HG03565 (cell line): ENCODE data around the gene NPTXR.
"Not testable (repeated sequence)": the region's sequence is repeated elsewhere in the genome, so short reads cannot be mapped to it uniquely, and the experiment has no call there.

ENCODE experiments used
- ATAC-seq: cut with Tn5 transposase; IDR thresholded peaks from one replicate; pipeline ENCODE4 v1.9.1; 2021; ENCODE audit warnings: mild to moderate bottlenecking, moderate library complexity; ENCODE audit not compliant: unreplicated experiment

The NPTXR gene

DNA sequence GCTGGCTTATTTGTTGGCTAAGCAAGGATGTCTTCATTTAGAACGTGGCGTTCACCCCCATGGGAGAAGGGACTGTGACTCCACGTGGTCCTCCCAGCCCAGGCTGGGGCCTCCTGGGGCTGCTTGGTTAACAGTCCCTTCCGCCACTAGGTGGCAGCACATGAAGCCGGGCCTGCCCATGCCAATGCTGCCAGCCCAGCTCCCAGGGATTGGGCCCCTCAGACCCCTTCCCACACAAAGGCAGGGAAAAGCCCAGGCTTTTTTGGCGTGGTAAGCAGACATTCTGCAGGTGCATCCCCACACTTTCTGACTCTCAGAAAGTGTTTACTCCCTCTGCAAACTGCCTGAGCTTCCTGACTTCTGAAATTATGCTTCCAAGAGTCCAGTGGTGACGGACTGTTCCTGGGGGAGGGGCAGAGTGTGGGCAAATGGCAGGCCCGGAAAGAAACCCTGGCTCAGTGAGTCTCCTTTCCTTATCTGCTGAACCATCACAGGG, 25.1 kb upstream of the NPTXR start:
- no peak for ATAC-seq

DNA sequence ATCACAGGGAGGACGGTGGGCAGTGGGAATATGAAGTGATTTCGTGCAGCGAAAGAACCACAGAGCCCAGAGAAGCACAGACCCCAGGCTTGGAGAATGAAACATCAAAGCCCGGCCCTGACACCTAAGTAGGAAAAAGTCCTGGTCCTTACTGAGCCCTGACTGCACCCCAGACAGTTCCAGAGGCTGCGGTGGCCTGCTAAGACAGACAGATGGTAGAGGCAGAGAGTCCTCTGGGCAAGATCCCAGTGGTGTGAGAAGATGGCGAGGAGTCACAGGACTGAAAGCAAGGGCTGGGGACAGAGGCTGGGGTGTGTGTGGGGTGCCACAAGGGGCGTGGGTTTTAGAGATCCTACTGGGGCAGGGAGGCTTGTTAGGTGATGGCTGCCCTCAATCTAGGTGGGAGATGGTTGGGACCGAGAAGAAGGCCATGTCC, 24.5 kb upstream of the NPTXR start:
- no peak for ATAC-seq

DNA sequence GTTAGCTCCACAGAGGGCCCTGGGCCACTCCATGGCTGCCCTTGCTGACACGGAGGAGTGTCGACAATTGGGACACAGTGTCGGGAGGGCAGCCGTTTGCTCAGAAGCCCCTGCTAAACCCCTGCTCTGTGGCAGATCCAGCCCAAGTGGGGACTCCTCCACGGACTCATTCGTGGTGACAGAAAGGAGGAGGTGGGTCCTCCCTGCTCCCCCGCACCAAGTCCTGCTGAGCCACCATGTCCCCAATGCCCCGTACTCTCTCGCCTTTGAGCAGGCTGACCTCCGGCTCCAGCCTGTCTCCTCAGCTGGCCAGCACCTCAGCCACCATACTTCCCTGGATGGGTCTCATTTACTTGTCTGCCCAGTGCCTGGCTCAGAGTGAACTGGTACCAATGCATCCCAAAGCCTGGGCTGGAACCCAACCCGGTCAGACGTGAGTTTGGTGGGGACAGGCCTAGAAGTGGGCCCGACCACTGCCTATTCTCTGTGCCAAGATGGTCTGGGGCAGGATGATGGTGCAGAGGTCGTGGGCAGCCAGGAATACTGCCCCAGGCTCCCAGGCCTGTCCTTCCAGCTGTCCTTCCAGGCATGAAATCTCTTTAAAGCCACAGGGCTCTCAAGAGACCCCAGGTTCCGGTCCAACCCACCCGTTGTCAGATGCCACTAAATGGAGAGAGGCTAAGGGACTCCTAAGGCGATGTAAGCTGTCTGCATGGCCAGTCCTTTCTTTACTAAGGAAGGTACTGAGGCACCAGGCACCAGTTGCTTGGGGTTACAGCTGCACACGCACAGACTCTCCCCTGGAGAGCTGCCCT, 23.9 kb upstream of the NPTXR start:
- no peak for ATAC-seq

DNA sequence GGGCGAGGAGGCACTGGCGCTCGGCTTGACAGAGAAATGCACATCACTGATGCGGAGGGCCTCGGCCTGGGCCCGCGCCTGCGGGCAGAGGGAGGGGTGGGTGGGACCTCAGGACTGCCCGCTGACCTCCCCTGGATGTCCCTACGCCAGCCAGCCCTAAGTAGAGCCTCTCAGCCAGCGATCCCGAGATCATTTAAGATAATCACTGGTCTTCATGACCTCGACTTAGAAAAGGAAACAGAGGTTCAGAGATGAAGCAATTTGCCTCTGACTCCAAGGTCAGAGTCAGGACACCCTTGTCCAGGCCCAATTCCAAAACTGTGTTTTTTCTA, 23.3 kb upstream of the NPTXR start:
- ATAC-seq = no peak

DNA sequence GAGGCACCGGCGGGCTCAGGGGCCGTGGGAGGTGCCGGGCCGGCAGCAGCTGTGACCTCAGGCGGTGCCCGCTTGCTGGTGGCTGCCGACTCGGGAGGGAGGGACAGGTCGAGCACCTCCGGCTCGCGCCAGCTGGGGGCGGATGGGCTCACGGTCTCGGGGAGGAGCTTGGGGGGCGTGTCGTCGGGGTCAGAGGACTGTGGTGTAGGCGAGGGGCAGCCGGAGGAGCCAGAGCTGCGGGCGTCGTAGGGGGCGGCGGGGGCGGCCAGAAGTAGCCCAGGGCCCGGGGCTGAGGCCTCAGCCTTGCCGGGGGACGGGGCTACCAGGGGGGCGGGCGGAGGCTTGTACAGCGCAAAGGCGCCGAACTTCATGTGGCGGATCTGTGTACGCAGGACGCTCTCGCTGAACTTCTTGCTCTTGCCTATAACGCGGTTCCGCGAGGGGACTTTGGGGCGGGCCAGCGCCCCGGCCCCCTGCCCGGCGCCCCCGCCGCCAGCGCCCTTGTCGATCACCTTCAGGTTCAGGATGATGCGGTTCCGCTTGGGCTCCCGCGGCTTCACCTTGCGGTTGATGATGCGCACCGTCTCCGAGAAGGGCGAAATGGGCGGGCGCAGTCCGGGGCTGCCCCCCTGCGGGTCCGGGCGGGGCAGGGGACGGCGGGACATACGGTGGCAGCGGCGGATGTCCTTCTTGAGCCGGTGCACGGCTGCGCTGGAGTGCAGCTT, 22.7 kb upstream of the NPTXR start:
- no peak for ATAC-seq

DNA sequence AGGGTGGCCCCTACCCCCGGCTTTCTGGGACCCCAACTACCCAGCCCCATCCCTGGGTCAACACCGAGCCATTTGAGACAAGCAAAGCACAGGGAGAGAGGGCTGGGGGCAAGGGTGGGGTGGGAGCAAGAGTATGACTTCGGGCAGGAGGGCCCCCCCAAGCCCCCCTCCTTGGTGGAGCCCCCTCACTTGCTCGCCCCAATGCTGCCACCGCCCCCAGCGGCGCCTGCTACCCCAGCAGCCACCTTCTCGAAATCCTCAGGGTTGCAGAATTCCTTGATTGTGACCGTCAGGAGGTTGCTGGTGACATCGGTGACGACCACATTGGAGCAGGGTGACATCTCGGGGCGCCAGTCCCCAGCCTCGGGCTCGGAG, 22.2 kb upstream of the NPTXR start:
- ATAC-seq = no peak

DNA sequence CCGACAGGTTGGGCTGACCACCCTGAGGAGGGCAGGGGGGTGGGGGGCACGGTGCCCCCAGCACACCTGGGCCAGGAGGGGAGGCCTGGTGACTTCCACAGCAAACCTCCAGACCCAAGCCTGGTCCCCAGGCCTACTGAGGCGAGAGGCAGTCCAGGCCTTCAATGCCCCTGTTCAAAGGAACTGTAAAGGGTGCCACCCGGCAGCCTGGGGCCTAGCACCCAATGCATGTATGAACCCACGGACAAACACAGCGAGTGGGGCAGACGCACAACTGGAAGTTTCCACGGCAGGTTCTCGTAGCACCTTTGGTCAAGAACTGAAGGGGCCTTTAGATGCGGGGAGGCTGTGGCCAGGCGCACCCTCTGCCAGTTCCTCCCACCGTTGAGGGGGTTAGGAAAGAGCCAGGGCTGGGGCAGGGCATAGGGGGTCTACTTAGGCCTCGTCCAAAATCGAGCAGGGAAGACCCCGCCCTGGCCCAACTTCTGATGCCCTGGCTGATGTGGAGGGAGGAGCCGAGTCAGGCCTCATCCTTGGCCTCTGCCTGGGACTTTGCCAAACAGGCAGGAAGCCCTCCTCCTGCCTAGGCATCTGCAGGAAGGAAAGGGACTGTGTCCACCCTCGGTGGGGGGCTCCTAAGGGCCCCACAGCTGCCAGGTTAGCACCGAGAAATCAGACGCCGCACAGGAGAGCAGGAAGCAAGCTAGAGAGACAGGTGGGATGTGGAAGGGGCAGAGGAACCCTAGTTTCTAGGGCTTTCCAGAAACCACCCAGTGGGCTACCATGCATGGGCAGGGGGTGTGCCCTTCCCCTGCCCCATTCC, 21.6 kb upstream of the NPTXR start:
- no peak for ATAC-seq

DNA sequence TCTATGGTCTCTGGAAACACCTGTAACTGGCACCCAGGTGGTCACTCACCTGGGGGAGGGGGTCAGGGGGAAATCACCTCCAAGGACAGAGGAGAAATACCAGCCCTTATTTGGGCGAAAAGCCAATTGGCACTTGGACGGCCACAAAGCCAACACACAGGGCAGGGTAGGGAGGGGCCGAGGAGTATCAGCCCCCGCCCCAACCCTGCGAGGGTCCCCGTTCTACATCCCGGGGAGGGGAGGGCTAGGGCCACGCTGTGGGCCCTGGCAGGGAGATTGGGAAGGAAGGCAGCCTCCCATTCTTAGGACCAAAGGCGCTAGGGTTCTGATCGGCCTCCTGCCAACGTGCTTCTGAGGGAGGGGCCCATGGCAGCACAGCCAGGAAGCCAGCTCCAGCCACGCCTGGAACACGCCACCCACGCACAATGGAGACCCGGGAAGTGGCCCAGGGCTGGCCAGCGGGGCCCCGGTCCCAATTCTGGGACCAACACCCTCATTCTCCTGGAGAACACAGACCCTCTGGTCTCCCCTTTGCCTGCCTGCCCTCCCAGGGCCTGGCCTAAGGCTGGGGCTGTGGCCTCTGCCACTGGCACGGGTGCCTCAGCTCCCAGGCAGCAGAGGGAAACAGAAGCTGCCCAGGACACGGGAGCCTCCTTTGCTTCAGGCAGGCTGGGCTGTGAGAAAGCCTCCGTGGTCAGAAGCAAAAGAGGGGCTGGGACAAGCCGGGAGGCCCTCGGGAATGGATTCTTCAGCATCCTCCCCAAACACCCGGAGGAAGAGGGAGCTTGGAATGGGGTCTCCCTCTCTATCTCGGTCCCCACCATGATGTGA, 20.7 kb upstream of the NPTXR start:
- ATAC-seq = no peak

DNA sequence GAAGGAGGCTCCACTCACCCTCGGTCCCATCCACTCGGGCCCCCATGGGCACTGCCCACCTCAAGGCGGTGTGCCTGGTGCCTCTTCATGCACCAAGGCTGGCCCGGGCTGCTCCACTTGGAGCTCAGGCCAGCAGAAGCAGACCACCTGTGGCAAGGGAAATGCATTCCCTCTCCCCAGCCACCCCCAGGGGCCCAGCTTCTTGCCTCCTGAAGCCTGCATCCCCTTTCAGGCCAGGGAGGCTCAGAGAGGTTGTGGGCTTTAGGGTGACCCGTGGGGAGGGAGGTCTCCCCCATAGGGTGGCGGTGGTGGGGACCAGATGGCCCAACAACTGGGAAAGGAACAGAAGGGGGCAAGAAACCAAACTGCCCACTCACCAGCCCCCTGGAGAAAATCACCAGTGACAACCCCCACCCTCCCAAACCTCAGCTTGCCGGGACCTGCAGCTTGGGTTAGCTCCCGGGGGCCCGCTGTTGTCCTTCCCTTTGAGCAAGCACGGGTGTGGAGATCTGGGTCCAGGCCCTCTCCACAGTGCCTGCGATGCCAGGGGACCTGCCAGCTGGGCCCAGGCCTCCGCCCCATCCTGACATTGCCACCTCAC, 19.8 kb upstream of the NPTXR start:
- ATAC-seq = no peak

DNA sequence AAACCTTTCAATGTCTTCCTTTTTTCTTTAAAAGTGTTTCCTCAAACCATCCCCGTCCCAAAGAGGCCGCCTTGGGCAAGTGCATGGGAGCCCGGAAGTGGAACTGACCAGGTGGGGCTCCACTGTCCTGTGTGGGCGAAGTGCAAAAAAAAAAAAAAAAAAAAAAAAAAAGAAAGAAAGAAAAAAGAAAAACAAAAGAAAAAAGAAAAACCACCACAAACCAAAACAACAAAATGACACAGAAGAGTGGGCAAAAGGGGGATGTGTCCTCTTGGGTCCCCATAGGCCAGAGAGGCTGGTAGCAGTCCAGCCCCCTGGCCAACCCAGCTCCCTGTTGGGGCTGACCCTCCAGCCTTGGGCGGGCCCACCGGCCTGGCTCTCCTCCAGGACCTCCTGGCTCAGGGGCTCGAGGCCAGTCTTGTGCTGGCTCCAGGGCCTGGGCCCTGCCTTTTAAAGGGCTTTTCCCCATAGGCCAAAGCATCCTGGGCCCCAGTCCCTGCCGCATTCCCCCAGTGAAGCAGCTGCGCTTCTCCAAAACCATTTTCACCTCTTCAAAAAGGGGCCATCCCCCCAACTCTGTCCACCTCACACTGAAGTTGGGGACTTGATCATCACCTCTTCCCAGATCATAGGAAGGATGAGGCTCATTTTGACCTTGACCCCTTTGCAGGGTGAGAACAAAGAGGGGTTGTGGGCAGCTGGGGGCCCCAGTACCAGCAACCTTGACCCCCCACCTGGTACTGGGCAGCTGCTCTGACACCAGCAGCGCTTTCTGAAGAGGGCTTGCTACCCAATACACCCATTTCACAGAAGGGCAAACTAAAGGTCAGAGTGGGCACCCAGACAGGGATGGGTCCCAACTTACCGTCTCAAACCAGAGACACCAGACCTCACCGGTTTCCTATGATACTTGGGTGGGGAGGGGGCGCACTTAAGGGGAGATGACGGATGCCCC, 18.8 kb upstream of the NPTXR start:
- ATAC-seq = no peak

DNA sequence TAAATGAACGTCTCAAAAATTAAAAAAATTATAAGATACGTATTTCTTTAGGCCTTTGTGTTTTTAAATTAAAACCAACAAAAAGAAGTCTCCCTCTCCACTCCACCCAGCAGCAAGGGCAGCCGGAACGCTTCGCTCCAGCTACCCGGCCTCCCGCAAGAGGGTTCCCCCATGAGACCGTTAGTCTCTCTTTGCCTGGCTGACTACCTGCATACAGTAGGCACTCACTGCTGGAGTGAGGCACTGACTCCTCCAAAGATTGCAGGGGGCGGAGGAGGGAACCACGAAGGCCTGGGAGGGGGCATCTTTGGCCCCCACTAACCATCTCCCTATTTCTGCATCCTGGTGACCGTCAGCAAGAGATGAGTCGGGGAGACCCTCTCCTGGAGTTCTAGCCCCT, 18.1 kb upstream of the NPTXR start:
- no peak for ATAC-seq

DNA sequence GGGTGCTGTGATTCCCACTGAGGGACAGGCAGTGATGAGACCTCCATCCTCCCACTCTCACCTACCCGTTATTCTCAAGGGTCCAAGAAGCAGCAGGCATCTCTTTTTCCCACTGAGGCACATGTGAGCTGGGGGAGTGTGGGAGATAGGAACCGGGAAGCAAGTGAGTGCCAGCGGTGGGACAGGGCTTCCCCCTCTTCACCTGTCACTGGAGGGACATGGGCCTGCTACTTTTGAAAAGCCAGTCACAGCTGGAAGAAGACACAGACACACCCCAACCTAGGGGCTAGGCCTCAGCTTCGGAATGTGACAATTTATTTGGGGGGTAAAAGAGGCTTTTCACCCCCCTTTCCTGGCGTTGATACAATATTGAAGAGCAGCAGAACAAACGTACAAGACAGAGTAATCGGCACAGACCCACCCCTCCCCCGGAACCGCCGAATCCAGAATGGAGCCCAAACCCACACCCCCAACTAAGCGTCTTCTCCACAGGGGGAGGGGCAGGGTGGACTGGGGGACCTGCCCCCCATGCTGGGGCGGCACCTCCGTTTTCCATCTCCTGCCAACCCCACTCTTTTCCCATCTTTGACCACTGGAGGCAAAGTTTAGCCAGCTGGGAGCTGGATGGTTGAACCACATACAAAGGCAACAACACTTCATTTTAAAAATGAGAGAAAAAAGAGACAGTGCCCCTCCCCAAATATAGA, 17.5 kb upstream of the NPTXR start:
- no peak for ATAC-seq

DNA sequence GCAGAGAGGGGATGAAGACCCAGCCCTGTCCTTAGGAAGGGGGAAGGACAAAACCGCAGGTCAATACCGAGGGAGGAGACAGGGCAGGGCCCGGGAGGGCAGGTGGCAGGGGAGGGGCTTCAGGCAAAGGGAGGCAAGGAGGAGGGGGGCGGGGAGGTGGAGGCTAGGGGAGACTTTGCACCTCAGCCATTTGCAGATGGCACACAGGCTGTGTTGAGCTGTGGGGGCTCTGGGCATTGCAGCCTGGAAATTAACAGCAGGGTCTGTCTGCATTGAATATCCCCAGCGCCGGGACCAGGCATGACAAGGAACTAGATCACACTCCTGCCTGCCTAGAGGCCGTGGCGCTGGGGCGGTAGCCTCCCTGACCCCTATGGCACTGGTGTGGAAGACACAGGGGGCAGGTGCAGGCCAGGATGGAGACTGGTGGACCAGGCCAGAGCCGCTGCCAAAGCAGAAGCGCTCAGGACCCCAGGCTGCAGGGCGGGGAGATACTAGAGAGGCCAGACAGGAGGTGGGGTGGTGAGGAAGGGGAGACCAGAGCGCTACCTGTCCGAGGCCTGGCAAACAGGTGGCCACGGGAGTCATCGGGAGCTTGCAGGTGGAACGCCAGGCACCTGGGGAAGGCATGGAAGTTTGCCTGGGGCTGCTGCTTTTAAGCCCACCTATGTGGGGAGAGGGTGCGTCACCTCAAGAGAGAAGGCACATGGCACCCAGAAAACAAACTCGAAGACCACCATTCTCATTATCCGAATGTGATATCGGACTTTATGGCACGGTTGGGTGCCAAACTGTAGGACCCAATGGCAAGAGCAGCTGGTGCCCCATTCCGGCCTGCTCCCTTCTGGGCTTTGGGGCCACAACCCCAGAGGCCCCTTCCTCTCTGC, 16.7 kb upstream of the NPTXR start:
- ATAC-seq = no peak

DNA sequence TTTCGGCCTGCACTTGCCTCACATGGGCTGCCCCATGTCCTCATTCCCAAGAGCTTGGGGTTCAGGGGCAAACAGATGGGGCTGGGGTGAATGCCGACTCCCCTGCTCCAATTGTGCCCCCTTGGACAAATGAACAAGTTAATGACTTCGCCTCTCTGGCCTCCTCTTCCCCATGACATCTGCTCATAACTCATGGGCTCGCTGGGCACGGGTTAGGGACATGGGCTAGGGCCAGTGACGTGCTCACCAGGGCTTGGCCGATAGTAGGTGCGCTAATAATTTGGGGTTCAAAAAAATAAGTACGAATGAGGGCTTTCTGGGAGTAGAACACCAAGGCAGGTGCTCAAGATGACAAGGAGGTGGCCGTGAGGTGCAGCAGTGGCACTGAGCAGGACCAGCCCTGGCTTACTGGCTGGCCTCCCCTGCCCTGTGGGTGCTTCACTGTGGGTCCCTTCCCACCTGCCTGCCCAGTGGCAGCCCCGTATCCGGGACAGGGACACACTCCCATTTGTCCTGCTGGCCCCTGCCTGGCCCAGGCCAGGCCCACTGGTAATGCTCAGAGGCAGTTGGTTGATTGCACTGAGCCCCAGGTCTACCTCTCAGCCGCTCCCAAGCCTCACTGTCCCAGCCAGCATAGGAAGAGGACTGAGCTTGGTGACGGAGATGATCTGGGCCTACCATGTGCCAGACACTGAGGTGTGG, 15.9 kb upstream of the NPTXR start:
- no peak for ATAC-seq

DNA sequence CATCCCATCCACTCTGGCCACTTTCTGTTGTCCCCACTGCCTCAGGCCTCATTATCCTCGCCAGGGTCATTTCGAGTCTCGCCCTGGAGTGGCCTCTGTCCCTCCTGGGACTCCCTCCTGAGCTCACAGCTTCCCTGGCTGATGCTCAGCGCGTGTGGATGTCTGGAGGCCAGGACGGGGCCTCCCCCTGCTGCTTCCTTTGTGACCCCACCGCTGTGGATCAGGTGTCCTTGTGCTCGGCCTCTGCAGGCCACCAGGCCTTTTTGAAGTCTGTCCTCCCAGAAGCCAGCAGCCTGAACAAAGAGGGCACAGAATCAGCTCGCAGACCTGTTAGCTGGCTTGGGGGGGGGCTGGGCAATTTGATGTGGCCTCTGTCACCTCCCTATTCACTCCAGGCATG, 14.7 kb upstream of the NPTXR start:
- ATAC-seq = no peak

DNA sequence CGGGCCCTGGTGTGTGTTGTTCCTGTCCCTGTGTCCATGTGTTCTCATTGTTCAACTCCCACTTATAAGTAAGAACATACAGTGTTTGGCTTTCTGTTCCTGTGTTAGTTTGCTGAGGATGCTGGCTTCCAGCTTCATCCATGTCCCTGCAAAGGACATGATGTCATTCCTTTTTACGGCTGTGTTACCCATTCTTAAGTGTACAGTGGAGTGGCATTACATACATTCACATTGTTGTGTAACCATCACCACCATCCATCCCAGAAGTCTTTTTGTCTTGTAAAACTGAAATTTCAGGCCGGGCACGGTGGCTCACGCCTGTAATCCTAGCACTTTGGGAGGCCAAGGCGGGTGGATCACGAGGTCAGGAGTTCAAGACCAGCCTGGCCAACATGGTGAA, 10.6 kb upstream of the NPTXR start:
- ATAC-seq = not testable (repeated sequence)

DNA sequence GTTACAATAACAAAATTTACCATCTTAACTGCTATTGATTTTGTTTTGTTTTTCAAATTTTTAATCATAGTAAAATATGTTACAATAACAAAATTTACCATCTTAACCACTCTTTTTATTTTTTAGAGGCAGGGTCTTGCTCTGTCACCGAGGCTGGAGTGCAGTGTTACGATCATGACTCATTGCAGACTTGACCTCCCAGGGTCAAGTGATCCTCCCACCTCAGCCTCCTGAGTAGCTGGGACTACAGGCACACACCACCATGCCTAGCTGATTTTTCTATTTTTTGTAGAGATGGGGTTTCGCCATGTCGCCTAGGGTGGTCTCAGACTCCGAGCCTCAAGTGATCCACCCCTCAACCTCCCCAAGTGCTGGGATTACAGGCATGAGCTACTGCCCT, 10.1 kb upstream of the NPTXR start:
- ATAC-seq = not testable (repeated sequence)
